Lower lobe of right lung (tissue), 2 donors: ENCODE data around the gene ATG3. TPM values are rescaled to one million over a fixed set of nuclear protein-coding genes. Genes with fewer than 3 reads are reported as not detected.
"Not testable (repeated sequence)": the region's sequence is repeated elsewhere in the genome, so short reads cannot be mapped to it uniquely, and the experiment has no call there.

ENCODE experiments used
- ATAC-seq, 2 donors: fragments of 200-7000 bp; cut with Tn5 transposase; one replicate each; pipeline ENCODE4 v1.9.1; 2020 to 2022; ENCODE audit warnings: mild to moderate bottlenecking in 2 of 2, moderate library complexity in 2 of 2
- DNase-seq: peaks from one replicate; pipeline ENCODE4 v3.0.0-alpha.2; 2020
- H3K27ac ChIP-seq: fragments of 200-600 bp; one replicate; pipeline ENCODE4 v1.8.0; 2022
- H3K27me3 ChIP-seq: fragments of 200-600 bp; one replicate; pipeline ENCODE4 v1.8.0; 2022; ENCODE audit warnings: low read depth
- H3K36me3 ChIP-seq: fragments of 200-600 bp; one replicate; pipeline ENCODE4 v1.8.0; 2022; ENCODE audit warnings: mild to moderate bottlenecking
- H3K4me1 ChIP-seq: fragments of 200-600 bp; one replicate; pipeline ENCODE4 v1.8.0; 2022
- H3K4me3 ChIP-seq: fragments of 200-600 bp; one replicate; pipeline ENCODE4 v1.8.0; 2022; ENCODE audit warnings: mild to moderate bottlenecking
- H3K9me3 ChIP-seq: fragments of 200-600 bp; one replicate; pipeline ENCODE4 v1.8.0; 2022
- CTCF ChIP-seq: fragments of 200-600 bp; IDR thresholded peaks from one replicate; pipeline ENCODE4 v1.8.0; 2022; ENCODE audit warnings: antibody characterized with exemption, mild to moderate bottlenecking
- intact Hi-C: fragments of 100-400 bp; cut with DNase I; formaldehyde crosslinking; loops from one replicate; pipeline ENCODE4 v1.11.0; 2022
- total RNA-seq: library from RNA; stranded (reverse); fragmentation: NEBNext Ultra II Directional; extraction: Animal tissue kit (Norgen Biotek cat#: 25700); gene quantifications from one replicate; pipeline ENCODE4 v1.2.1, GENCODE V29; 2021
- donor health status: DM: no; HTN: yes; CAD: no; lungs with severe emphysema.

ATG3 gene
- total RNA-seq, 1 donor from 2014 or later = 58.4 TPM

DNA sequence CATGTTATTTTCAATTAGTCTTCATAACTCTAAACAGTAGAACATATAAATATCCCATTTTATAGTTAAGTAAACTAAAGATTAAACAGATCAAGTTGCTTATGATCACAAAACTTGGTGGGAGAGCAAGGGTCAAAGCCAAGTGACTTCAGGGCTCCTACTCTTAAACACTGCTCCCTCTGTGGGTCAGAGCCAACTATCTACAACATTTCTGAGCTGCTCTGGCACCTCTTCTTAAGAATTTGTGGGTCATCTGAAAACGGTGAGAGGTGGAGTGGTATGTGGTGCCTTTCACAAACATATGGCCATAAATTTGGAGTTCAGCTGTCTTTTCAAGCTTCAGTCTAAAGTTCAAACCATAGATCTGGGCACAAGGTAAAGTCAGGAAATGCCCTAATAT, 10.9 kb downstream of the ATG3 start:
- H3K9me3 ChIP-seq = no peaks in the 10 kb centered on the region
- intact Hi-C loops = no loop called here

GRCh38 chr3:112546216-112546759, 15.5 kb downstream of the ATG3 start:
- H3K9me3 ChIP-seq = no peaks in the 10 kb centered on the region
- no peak for ATAC-seq
- H3K4me3 ChIP-seq = no peak overlapping the region
- H3K36me3 ChIP-seq = peaks cover 71% of the 10 kb centered on the region
- no peaks in the 10 kb centered on the region for H3K4me1 ChIP-seq
- TF ChIP-seq CTCF = no peak
- no peak overlapping the region for H3K27ac ChIP-seq
- intact Hi-C loops = no loop called here
- no peak for DNase-seq
- H3K27me3 ChIP-seq = no peaks in the 10 kb centered on the region

More for the DNA sequence above, 10.9 kb downstream of the ATG3 start:
- Histone ChIP-seq H3K4me3 (no peak overlapping the region), H3K4me1 (peaks cover 18% of the 10 kb centered on the region), H3K27me3 (no peaks in the 10 kb centered on the region), H3K27ac (no peak overlapping the region), H3K36me3 (peaks cover 41% of the 10 kb centered on the region)
- no peak for ATAC-seq
- DNase-seq = no peak
- no peak for TF ChIP-seq CTCF

DNA sequence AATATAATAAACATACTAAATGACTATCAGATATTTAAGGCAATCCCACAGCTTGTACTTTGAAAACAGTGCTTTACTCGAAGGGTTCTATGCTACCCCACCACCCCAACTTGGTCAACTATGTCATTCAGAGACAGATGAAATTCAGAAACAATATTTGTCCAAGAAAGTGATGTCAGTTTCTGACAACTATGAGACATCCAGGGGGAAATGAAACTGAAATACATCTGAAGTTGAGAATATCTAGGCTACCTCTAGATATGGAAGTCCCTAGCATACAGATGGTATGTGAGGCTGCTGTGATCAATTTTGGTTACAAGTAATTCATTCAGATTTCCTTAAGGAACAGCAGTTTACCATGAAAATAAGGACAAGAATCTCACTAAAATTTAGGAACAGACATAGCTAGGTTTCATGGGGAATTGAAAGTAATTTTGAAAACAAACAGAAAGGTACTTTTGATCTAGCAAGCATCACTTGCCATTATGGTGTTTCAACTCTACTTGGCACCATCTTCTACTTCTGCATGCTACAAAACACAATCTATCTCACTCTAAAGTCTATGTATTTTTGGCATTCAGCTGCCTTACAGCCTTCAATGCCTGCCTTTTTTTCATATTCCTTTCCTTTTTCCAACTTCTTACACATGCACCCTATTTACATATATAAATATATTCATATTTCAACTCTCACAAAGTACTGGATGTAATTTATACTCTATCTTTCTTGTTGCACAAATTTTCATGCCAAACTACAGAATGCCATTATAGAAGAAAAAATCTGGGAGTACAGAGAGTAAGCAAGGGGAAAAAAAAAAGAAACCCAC, 21.7 kb downstream of the ATG3 start:
- TF ChIP-seq CTCF = no peak
- no peaks in the 10 kb centered on the region for H3K27me3 ChIP-seq
- no peak overlapping the region for H3K27ac ChIP-seq
- H3K9me3 ChIP-seq = no peaks in the 10 kb centered on the region
- H3K36me3 ChIP-seq = peaks cover 83% of the 10 kb centered on the region
- intact Hi-C loops = loop anchor here (10.0 kb wide), 1 partner anchor 215 kb away; no protein-coding TSS in a partner anchor
- DNase-seq = no peak
- no peak overlapping the region for H3K4me3 ChIP-seq
- ATAC-seq = no peak
- no peaks in the 10 kb centered on the region for H3K4me1 ChIP-seq

DNA sequence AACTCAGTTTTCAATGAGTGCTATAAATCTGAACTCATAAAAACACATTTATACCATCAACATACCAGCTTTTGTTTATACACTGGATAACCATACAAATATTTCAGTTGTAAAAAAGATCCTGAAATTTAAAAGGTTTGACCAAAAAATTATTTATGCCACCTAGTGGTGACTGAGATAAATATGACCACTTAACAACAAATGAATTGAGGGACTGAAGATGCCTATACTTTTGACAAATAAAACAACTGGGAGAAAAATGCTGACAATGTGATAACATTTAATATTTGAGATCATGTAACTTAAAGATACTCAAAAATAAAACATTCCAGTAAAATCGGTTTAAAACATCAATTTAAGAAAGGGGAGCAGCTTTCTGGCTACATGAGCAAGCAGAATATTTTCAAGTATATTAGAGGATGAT, 30.4 kb downstream of the ATG3 start:
- Histone ChIP-seq H3K36me3 (peaks cover 82% of the 10 kb centered on the region), H3K9me3 (no peaks in the 10 kb centered on the region), H3K4me3 (no peak overlapping the region), H3K4me1 (no peaks in the 10 kb centered on the region), H3K27ac (no peak overlapping the region), H3K27me3 (no peaks in the 10 kb centered on the region)
- peak; percentile 50 for TF ChIP-seq CTCF
- ATAC-seq (no peak), DNase-seq (no peak)
- intact Hi-C loops = loop anchor here (10.0 kb wide), 1 partner anchor 207 kb away; no protein-coding TSS in a partner anchor

DNA sequence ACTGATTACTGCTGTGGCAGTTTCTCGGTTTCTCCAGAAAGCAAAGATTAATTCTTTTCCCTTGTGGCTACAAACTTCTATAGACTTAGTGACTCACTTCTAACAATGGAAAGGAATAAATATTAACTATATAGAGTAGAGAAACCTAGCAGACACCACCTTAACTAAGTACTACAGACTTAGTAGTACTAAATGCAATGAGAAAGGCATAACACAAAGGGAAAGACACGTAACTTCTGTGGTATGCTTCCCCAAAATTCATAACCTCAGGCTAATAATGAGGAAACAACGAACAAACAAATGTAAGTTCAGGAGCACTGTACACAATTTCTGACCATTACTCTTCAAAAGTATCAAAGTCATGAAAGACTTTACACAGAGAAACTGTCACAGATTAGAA, 31.2 kb downstream of the ATG3 start:
- DNase-seq (no peak), ATAC-seq (no peak)
- H3K4me3 ChIP-seq = no peak overlapping the region
- H3K4me1 ChIP-seq = no peaks in the 10 kb centered on the region
- intact Hi-C loops = loop anchor here (10.0 kb wide), 1 partner anchor 206 kb away; no protein-coding TSS in a partner anchor
- no peak for TF ChIP-seq CTCF
- no peak overlapping the region for H3K27ac ChIP-seq
- no peaks in the 10 kb centered on the region for H3K9me3 ChIP-seq
- H3K27me3 ChIP-seq = no peaks in the 10 kb centered on the region
- H3K36me3 ChIP-seq = peaks cover 76% of the 10 kb centered on the region

- H3K4me3 ChIP-seq, H3K9me3 ChIP-seq, intact Hi-C loops, H3K27ac ChIP-seq, H3K27me3 ChIP-seq, ATAC-seq, H3K4me1 ChIP-seq, DNase-seq: not testable (repeated sequence)
- H3K36me3 ChIP-seq = peaks cover 36% of the 10 kb centered on the region
Measured at GRCh38 chr3:112524127-112524526, 37.6 kb downstream of the ATG3 start.
